ENCODE data around the gene CEP72. TPM values are rescaled to one million over a fixed set of nuclear protein-coding genes. Genes with fewer than 3 reads are reported as not detected.
"Not testable (repeated sequence)": the region's sequence is repeated elsewhere in the genome, so short reads cannot be mapped to it uniquely, and the experiment has no call there.

Gene CEP72
- polyA plus RNA-seq, 3 donors, result 1.5 to 2.9 (median 2.6) TPM

DNA sequence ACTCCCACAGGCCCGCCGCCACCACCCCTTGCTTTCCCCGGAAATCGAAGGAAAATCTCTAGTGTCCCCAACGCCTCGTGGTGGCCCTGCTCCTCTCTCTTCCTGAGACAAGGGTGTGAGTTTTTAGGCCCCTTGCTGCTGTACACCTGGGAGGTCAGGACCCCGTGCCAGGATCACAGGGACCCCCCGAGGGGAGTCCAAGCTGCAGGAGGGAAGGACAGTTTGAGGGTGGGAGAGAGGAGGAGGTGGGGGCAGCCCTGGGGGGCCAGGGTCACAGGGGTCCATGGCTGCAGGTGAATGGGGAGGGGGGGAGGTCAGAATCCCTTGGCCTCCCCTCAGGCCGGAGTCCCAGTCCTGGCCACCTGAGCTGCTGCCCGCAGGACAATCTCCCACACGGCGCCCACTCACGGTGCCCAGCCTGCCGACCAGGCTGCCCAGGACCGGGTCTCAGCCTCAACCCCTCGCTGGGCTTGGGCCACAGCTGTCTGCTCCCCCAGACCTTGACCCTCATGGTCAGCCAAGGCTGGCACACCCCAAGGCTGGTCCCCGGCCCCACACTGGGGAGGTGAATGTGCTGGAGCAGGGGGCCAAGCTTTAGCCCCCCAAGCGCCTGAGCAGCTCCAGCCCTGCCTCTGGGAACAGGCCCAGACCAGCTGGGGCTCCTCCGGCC lies 61.2 kb downstream of the CEP72 start:
- no peak overlapping the region for H3K27ac ChIP-seq (ENCODE audit: low read depth, low read length)
- WGBS, 3 donors, result 41 to 54% (median 49%) methylated on average over 12 to 19 of the region's 19 CpGs

GRCh38 chr5:673831-674629 lies 61.9 kb downstream of the CEP72 start:
- WGBS, 3 donors, result 59 to 75% (median 60%) methylated on average over 21 to 27 of the region's 27 CpGs
- H3K27ac ChIP-seq (ENCODE audit: low read depth, low read length), result no peak overlapping the region

- WGBS, 3 donors, result 60 to 76% (median 64%) methylated on average over 6 to 7 of the region's 7 CpGs
- H3K27ac ChIP-seq (ENCODE audit: low read depth, low read length), result no peak overlapping the region
Observed at GRCh38 chr5:674630-675011, 62.5 kb downstream of the CEP72 start.

DNA sequence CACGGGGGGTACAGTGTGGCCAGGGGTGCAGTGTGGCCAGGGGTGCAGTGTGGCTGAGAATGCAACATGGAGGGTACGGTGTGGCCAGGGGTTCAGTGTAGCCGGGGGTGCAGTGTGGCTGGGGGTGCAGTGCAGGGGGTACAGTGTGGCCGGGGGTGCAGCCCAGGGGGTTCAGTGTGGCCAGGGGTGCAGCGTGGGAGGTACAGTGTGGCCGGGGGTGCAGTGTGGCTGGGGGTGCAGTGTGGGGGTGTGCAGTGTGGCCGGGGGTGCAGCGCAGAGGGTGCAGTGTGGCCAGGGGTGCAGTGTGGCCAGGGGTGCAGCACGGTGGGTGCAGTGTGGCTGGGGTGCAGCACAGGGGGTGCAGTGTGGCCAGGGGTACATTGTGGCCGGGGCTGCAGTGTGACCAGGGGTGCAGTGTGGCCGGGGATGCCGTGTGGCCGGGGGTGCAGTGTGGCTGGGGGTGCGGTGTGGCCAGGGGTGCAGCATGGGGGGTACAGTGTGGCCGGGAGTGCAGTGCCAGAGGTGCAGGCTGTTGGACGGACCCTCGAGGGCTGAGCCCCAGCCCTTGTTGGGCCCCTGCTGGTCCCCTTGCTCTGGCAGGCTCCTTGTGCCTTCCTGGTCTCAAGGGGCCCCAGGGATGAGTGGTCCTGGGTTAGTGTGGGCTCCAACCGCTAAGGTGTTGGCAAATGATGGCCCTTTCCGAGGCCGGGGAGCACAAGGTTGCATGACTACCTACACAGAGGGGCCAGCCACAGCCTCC lies 63.2 kb downstream of the CEP72 start:
- 72 to 89% (median 85%) methylated on average over 17 to 20 of the region's 20 CpGs for WGBS, 3 donors
- H3K27ac ChIP-seq (ENCODE audit: low read depth, low read length), result no peak overlapping the region

DNA sequence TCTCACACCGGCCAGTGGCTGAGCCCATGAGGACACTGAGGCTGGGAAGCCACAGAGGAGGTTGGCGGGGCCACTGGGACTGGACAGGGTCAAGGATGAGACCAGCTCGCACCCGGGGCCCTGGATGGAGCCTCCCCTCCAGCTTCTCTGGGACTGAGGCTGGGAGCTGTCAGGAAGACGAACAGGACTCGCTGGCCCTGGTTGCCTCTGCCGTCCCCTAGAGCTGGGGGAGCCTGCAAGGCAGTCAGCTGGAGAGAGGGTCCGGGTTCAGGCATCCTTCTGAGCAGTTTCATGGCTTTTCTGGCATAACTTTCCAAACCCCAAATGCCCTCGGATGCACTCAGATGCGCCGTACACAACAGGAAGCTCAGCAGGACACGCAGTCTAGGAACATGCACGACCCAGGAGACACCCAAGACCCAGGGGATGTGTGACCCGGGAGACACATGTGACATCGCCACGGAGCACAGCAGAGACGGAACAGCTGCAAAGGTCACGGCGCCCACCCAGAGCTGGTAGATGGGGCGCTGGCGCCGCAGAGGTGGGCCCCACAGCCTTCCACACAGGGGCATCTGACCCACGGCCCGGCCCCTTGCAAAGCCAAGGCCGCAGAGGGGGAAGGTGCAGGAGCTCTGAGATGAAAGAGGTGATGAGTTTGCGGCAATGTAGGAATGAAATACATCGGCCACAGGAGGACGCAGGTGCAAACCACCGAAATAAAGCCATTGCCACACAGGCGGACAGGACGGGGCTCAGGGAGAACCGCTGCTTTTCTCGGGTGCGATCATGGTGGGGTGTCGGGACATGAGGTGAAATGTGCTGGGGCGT lies 63.9 kb downstream of the CEP72 start:
- WGBS, 3 donors, result 74 to 85% (median 76%) methylated on average over 36 of the region's 36 CpGs
- H3K27ac ChIP-seq (ENCODE audit: low read depth, low read length), result no peak overlapping the region

GRCh38 chr5:676699-677076 lies 64.5 kb downstream of the CEP72 start:
- 90 to 97% (median 92%) methylated on average over 48 of the region's 48 CpGs for WGBS, 3 donors
- no peak overlapping the region for H3K27ac ChIP-seq (ENCODE audit: low read depth, low read length)

DNA sequence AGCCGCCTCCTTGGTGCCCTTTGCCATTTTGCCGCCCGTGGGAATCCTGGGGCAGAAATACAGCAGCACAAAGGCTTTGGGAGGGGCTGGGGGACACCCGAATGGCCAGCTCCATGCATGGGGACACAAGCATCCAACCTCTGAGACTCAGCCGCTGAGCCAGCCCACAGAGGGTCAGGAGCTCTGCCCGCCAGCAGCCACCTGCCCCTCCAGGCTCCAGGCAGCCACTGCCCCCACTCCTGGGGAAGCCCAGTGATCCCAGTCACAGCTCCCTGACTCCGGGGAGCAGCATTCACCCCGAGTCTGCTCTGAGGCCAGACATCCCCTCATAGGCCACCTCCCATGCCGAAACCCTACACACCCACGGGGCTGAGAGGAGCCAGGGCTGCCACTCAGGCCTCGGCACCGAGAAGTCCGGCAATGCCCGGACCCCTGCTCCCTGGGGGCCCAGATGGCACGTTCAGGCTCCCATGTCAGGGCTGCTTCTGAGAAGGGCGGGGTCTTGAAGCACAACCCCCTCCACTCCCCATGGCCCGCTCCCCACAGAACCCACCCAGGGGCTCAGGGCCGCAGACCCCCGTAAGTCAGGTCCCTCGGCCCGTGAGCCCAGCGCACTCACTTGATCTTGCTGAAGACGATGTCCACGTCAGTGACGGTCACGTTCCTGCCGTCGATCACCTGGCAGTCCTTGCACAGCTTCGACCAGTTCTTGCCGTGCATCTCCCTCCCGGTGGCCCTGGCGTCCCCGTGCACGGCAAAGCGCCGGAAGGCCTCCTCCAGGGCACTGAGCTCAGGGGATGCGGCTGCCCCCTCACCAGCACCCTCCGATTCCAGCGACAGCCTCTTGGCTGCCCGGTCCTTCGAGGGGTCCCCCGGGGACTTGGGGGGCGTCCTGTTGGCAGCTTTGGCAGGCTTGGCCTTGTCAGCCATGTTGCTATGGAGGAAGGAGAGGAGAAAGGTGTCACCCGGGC lies 65.3 kb downstream of the CEP72 start:
- no peak overlapping the region for H3K27ac ChIP-seq (ENCODE audit: low read depth, low read length)
- WGBS, 3 donors, result 84 to 87% (median 86%) methylated on average over 43 to 44 of the region's 44 CpGs

DNA sequence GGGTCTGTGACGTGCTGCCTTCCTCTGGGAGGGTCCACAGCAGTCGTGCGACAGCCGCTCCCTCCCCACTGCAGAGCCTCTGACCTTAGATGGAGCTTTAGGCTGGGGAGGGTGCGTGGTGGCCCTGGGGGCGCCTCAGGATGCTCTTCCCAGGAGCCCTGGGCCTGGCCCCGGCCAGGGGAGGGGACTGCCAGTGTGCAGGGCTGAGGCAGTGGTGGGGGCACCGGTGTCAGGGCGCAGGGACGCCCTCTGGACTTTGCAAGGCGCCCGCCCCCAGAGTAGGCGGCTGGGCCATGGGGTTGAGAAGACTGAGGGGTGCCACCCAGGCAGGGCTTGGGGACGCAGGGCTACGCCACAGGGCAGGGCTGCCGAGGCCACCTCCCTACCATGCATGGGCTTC lies 66.4 kb downstream of the CEP72 start:
- H3K27ac ChIP-seq (ENCODE audit: low read depth, low read length), result not testable (repeated sequence)
- 84 to 89% (median 89%) methylated on average over 7 to 16 of the region's 16 CpGs for WGBS, 3 donors

DNA sequence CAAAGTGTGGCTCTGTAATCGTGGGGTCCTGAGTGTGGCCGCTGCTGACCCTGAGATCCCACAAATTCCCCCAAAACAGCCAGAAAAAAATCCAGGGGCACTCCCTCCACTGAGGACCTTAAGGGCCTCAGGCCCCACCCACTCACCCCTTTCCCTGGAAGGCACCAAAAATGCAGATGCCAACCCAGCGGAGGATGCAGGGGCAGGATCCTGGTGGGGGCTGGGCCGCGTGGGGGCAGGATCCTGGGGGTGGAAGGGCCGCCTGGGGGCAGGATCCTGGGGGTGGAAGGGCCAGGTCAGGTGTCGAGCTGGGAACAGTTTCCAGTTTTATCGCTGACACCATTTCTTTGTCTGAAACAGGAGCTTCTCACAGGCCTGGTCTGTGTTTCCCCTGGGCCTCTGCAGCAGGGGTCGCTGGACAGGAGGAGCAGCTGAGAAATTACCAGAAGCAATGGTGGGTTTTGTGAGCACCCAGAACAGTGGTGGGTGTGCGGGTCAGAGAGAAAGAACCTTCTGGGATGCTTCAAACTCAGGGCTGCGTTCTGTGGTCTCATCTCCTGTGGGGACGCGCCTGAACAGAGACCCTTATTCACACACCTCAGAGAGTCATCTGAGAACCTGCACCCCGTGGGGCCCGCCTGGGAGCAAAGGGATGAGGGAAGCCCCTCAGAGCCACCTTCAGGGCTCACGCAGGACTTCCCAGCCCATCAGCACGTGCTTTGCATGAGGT lies 67.2 kb downstream of the CEP72 start:
- WGBS, 3 donors, result 81 to 90% (median 87%) methylated on average over 9 to 16 of the region's 17 CpGs
- H3K27ac ChIP-seq (ENCODE audit: low read depth, low read length), result not testable (repeated sequence)

DNA sequence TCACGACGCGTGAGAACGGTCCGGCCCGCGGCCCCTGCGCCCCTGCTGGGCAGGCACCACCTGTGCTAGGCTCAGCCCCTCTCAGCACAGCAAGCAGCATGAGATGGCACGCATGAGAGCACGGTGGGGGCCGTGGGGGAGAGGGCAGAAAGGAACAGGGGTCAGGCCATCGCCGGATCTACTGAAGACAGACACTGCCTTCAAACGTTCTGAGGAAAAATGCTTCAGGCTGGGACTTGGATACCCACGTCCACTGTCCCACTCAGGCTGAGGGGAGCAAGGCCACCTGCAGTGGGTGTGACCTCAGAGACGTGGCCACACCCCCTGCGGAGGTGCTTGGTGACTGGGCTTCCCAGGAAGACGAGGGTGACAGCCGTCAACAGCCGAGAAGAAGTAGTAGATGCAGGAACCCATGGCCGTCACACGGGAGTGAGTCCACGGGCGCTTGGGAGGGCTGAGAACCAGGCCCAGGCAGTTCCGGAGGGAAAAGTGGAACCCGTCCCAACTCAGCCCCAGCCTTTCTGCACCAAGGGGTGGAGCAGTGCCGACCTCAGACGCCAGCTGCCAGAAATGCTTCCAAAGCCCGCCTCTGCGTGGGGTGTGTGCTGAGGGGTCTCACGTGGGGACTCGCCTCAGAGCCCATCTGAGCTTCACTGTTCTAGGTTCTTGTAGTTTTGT lies 68.1 kb downstream of the CEP72 start:
- H3K27ac ChIP-seq (ENCODE audit: low read depth, low read length), result not testable (repeated sequence)
- WGBS, 3 donors, result 74 to 85% methylated on average over 3 to 11 of the region's 32 CpGs; no CpG with 5 or more reads in 1 of the 3 donors

- WGBS, 3 donors, result 83 to 89% (median 87%) methylated on average over 12 to 13 of the region's 13 CpGs
Observed at GRCh38 chr5:680836-681235, 68.7 kb downstream of the CEP72 start.

DNA sequence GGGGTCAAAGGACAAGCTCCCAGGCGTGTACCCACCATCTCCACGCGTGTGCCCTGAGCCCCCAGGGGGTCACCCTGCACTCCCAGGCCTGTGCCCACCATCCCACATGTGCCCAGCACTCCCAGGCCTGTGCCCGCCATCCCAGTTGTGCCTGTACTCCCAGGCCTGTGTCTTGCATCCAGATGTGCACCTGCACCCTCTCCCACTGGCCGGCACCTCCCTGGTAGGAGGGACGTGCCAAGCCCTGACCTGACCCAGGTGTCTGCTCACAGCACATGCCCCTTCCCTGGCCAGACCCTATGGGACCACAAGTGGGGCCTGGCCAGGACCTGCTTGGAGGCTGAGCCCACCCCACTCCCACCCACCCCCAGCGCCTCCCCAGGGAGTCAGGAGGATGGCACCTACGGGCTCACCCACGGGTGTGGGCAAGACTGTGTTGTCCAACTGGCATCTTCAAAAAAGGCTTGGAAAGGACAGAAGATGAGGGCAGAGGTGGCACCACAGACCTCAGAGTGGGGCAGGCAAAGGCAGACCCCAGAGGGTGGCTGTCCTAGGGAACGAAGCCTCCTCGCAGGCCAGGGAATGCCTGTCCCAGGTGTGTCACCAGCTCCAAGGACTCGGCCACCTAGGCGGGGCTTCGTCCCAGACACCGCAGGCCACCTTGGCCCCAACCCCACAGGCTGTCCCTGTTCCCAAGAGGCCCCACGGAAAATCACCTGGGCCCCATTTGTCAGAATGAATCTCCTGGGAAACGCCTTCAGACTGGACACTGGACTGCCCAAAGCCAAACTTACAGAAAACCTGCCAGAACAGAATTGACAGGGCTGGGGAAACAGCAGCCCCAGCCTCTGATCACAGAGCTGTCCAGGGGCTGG lies 69.4 kb downstream of the CEP72 start:
- 80 to 90% (median 90%) methylated on average over 16 to 17 of the region's 17 CpGs for WGBS, 3 donors
- H3K27ac ChIP-seq (ENCODE audit: low read depth, low read length), result not testable (repeated sequence)

More at GRCh38 chr5:680836-681235, 68.7 kb downstream of the CEP72 start:
- not testable (repeated sequence) for H3K27ac ChIP-seq (ENCODE audit: low read depth, low read length)

- WGBS, 3 donors, result 60 to 98% (median 82%) methylated on average over 1 to 3 of the region's 3 CpGs
Observed at GRCh38 chr5:682216-682615, 70.1 kb downstream of the CEP72 start.

DNA sequence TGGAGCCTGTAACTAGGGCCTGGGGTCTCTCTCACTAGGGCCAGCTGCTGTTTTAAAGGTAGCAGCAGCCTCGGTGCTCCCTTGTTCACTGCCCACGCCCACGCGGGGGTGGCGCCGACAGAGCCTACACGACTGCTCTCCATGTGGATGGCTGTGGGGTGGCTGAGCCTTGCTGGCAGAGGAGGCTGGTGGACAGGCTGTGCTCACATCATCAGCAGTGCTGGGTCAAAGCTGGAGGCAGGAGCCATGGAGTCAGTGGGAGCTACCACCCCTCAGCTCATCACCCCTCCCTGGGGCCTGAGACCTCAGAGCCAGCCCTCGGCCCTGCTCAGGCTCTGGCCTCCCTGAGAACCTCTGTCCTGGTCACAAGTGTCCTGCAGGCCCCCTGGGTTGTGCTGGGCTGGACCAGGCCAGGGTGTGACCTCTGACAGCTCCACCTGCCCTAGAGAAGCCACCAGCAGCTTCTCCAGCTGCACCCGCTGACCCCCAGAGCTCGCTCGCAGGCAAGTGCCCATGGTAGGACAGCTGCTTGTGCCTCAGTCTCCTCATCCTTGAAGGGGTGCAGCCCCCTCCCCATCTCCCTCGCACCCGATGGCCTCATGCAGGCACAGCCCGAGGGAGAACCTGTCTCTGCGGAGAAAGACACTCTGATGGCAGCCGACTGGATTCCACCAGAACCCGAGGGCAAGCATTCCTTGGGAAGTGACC lies 70.7 kb downstream of the CEP72 start:
- WGBS, 3 donors, result 79 to 90% (median 87%) methylated on average over 16 to 17 of the region's 17 CpGs
- not testable (repeated sequence) for H3K27ac ChIP-seq (ENCODE audit: low read depth, low read length)

More at GRCh38 chr5:682216-682615, 70.1 kb downstream of the CEP72 start:
- not testable (repeated sequence) for H3K27ac ChIP-seq (ENCODE audit: low read depth, low read length)

Measured in adipose tissue (tissue), 3 donors.